SU-DHL-6 (cell line): Measurements from ENCODE around the gene MYBPH.

Source experiments
- H2AFZ ChIP-seq: fragments of 200-600 bp; sonication (generic); 2 replicates; pipeline ENCODE4 v1.6.1; 2014; ENCODE audit warnings: low read depth, mild to moderate bottlenecking, moderate library complexity, mixed read lengths, antibody characterized with exemption, low read length; ENCODE audit not compliant: severe bottlenecking
- H3F3A ChIP-seq: fragments of 200-600 bp; shearing (Covaris generic); 2 replicates; pipeline ENCODE4 v1.6.0; 2016; ENCODE audit warnings: antibody characterized with exemption, mild to moderate bottlenecking; ENCODE audit not compliant: insufficient read depth
- H3K27ac ChIP-seq: fragments of 200-600 bp; sonication (generic); 2 replicates; pipeline ENCODE4 v1.5.1; 2016; ENCODE audit warnings: low read depth, mild to moderate bottlenecking, low read length, moderate library complexity, mixed read lengths
- H3K27me3 ChIP-seq: fragments of 200-600 bp; sonication (generic), shearing (Covaris generic); 2 replicates; pipeline ENCODE4 v1.6.0; 2014; ENCODE audit warnings: mild to moderate bottlenecking, low read length
- H3K36me3 ChIP-seq: fragments of 200-600 bp; sonication (generic); 2 replicates; pipeline ENCODE4 v1.6.1; 2014; ENCODE audit warnings: mild to moderate bottlenecking, low read length, mixed read lengths
- H3K4me2 ChIP-seq: fragments of 300-600, 200-600 bp; shearing (Covaris generic), sonication (generic); 2 replicates; pipeline ENCODE4 v1.6.0; 2014; ENCODE audit warnings: low read length, low read depth, mild to moderate bottlenecking; ENCODE audit not compliant: poor library complexity, severe bottlenecking
- H3K4me3 ChIP-seq: fragments of 200-600 bp; sonication (generic); 2 replicates; pipeline ENCODE4 v1.5.1; 2014; ENCODE audit warnings: antibody characterized with exemption, low read length, mild to moderate bottlenecking, mixed read lengths; ENCODE audit not compliant: insufficient read depth, poor library complexity, severe bottlenecking
- H3K79me2 ChIP-seq: fragments of 200-600 bp; sonication (generic); 2 replicates; pipeline ENCODE4 v1.6.1; 2014; ENCODE audit warnings: mild to moderate bottlenecking, low read length, moderate library complexity; ENCODE audit not compliant: insufficient read depth
- H3K9ac ChIP-seq: fragments of 200-600 bp; sonication (generic); 2 replicates; pipeline ENCODE4 v1.7.0; 2014; ENCODE audit warnings: mild to moderate bottlenecking, low read length
- H3K9me2 ChIP-seq: fragments of 200-600 bp; sonication (generic); replicated peaks from 2 replicates; pipeline ENCODE4 v1.6.1; 2014; ENCODE audit warnings: low read length; ENCODE audit not compliant: insufficient read depth
- H3K9me3 ChIP-seq: fragments of 200-600 bp; sonication (generic); 2 replicates; pipeline ENCODE4 v1.6.1; 2014; ENCODE audit warnings: low read length, mixed read lengths; ENCODE audit not compliant: insufficient read depth
- H4K20me1 ChIP-seq: fragments of 200-600 bp; sonication (generic); 2 replicates; pipeline ENCODE4 v1.6.1; 2014; ENCODE audit warnings: low read depth, mild to moderate bottlenecking, antibody characterized with exemption, low read length, moderate library complexity, mixed read lengths
- CTCF ChIP-seq: fragments of 200-600 bp; sonication (generic); IDR thresholded peaks from one replicate; pipeline ENCODE4 v1.5.1; 2017; ENCODE audit warnings: antibody characterized with exemption, mild to moderate bottlenecking, low read length, moderate library complexity; ENCODE audit not compliant: insufficient read depth, poor library complexity, severe bottlenecking
- EZH2phosphoT487 ChIP-seq: fragments of 200-600 bp; sonication (generic), shearing (Covaris generic); conservative IDR thresholded peaks from 2 replicates; pipeline ENCODE4 v1.6.1; 2018; ENCODE audit warnings: mild to moderate bottlenecking, antibody characterized with exemption, low read length, moderate library complexity, mixed read lengths

MYBPH gene

GRCh38 chr1:203146537-203146936 lies 29.1 kb downstream of the MYBPH start:
- no peak overlapping the region for H3K9ac ChIP-seq
- H3F3A ChIP-seq = no peaks in the 10 kb centered on the region
- H3K4me2 ChIP-seq = no peak overlapping the region
- H3K79me2 ChIP-seq = no peaks in the 10 kb centered on the region
- H4K20me1 ChIP-seq = no peaks in the 10 kb centered on the region
- no peak overlapping the region for H3K4me3 ChIP-seq
- H3K9me2 ChIP-seq = no peaks in the 10 kb centered on the region
- no peak overlapping the region for H2AFZ ChIP-seq
- no peaks in the 10 kb centered on the region for H3K36me3 ChIP-seq
- TF ChIP-seq EZH2phosphoT487 = no peak
- no peak for TF ChIP-seq CTCF
- H3K9me3 ChIP-seq = no peaks in the 10 kb centered on the region
- H3K27me3 ChIP-seq = no peaks in the 10 kb centered on the region
- no peak overlapping the region for H3K27ac ChIP-seq

- H3K9me3 ChIP-seq = no peaks in the 10 kb centered on the region
- H3K9ac ChIP-seq = no peak overlapping the region
- H3K9me2 ChIP-seq = no peaks in the 10 kb centered on the region
- no peaks in the 10 kb centered on the region for H4K20me1 ChIP-seq
- TF ChIP-seq EZH2phosphoT487 (no peak), CTCF (no peak)
- no peaks in the 10 kb centered on the region for H3K36me3 ChIP-seq
- no peak overlapping the region for H3K27ac ChIP-seq
- no peaks in the 10 kb centered on the region for H3K27me3 ChIP-seq
- H3F3A ChIP-seq = no peaks in the 10 kb centered on the region
- H3K4me3 ChIP-seq = no peak overlapping the region
- no peak overlapping the region for H3K4me2 ChIP-seq
- no peaks in the 10 kb centered on the region for H3K79me2 ChIP-seq
- H2AFZ ChIP-seq = no peak overlapping the region
Observed at GRCh38 chr1:203146042-203146369, 29.6 kb downstream of the MYBPH start.

- H3K9me3 ChIP-seq = no peaks in the 10 kb centered on the region
- H3K27ac ChIP-seq = no peak overlapping the region
- no peak overlapping the region for H3K9ac ChIP-seq
- TF ChIP-seq EZH2phosphoT487 = no peak
- TF ChIP-seq CTCF = no peak
- no peaks in the 10 kb centered on the region for H3F3A ChIP-seq
- H3K4me2 ChIP-seq = no peak overlapping the region
- no peaks in the 10 kb centered on the region for H3K9me2 ChIP-seq
- no peaks in the 10 kb centered on the region for H4K20me1 ChIP-seq
- H3K4me3 ChIP-seq = no peak overlapping the region
- H2AFZ ChIP-seq = no peak overlapping the region
- no peaks in the 10 kb centered on the region for H3K36me3 ChIP-seq
- H3K79me2 ChIP-seq = no peaks in the 10 kb centered on the region
- no peaks in the 10 kb centered on the region for H3K27me3 ChIP-seq
Observed at GRCh38 chr1:203145321-203146041, 30.1 kb downstream of the MYBPH start.
